Stimulated activated CD4-positive, alpha-beta T cell treated with anti-CD3 and anti-CD28 coated beads, Interleukin-1b, Interleukin-23, amount 100 ng/mL, for 48 hours (primary cell): ENCODE data around the gene DEXI.

Experiments used
- DNase-seq: peaks from one replicate; pipeline ENCODE4 v3.0.0-alpha.2; 2020

The DEXI gene

GRCh38 chr16:10888320-10888937 is 53.8 kb downstream of the DEXI start:
- DNase-seq = no peak

DNA sequence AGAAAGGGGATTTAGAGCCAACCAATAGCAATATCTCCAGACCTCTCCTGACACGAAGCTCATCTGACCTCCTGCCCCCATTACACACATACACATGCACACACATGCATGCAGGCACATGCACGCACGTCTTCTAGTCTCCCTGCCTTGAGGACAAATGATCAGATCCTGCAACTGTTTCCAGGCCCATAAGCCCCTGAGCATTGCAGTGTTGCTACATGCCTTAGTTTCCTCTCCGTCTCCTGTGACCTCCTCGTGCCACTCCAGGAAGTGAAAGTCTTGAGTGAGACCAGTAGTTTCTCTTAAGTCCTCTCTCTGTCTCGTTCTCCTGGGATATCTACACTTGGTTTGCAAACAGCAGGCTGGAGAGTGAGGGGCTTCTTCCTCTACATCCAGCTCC is 57.0 kb downstream of the DEXI start:
- no peak for DNase-seq

DNA sequence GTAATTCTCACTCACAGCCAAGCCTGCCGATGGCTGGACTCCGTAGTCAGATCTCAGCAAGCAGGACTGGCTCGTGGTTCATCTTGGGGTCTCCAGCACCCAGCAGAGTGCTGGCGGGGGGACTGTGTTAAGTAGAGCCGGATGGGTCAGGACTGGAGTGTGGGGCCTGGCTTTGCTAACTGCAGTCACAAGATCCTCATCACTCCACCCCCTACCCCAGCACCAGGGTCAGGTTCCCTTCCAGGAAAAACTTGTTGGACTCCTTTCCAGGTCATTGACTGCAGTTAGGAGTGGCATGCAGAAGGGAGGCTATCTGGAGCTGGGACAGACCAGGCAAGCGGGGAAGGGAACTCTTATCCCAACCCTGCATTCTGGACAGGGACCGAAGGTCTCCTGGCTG is 59.3 kb downstream of the DEXI start:
- no peak for DNase-seq

DNA sequence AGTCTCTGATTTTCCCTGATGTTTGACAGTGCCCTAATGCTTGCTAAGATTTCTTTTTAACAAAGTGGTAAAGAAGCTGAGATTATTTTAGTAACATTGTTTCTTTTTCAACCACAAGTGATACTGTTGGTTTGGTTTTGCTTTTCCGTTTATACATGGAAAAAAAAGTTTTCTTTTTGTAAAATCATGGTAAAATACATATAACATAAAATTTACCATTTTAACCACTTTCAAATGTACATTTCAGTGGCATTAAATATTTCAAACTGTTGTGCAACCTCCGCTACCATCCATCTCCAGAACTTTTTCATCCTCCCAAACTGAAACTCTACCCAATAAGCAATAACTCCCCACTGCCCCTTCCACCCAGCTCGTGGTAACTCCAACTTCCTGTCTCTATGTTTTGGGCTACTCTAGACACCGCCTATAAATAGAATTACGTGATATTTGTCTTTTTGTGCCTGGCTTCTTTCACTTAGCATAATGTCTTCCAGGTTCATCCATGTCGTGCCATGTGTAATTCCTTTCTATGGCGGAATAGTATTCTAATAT is 60.7 kb downstream of the DEXI start:
- no peak for DNase-seq

GRCh38 chr16:10880594-10881452 is 61.4 kb downstream of the DEXI start:
- no peak for DNase-seq

DNA sequence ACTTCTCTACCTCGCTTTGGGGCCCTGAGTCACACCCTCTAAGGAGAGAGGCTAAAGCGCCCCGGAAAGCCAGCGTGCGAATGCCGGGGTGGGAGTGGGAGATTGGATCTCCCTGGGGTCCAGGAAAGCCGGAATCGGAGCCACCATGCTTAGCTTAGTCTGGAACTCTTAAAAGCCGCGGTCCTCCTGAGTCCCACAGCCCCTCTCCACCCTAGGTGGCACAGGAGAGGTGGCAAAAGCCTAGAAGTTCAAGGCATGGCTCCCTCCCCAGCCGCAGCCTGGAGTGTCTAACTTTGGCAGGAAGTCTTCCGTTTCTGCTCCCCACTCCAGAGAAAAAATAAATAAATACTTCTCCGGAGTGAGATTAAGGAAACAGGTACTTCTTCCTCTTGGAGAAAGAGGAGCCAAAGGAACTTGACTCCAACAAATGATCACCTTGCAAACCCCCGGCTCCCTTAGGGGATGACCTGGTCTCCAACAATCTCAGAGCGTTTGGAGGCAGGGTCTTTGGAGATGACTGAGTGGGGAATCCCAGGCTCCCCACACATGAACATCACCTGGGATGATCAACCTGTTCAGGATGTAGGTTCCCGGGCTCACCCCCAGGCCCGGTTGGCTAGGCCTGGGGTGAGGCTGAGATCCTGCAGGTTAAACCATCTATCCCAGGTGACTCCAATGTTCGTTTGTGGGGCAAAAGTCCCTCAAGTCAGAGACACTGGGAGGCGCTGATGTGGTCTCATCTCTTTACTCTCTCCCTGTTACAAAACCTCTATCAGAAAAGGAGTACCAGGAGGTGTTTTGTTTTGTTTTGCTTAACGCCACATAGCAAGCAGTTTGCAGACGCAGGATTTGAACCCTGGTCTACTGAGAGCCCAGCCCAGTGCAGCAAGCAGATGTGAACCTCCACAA is 62.3 kb downstream of the DEXI start:
- no peak for DNase-seq
